Measurements from ENCODE around the gene CDC6.

CDC6 gene, protein sequence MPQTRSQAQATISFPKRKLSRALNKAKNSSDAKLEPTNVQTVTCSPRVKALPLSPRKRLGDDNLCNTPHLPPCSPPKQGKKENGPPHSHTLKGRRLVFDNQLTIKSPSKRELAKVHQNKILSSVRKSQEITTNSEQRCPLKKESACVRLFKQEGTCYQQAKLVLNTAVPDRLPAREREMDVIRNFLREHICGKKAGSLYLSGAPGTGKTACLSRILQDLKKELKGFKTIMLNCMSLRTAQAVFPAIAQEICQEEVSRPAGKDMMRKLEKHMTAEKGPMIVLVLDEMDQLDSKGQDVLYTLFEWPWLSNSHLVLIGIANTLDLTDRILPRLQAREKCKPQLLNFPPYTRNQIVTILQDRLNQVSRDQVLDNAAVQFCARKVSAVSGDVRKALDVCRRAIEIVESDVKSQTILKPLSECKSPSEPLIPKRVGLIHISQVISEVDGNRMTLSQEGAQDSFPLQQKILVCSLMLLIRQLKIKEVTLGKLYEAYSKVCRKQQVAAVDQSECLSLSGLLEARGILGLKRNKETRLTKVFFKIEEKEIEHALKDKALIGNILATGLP

DNA sequence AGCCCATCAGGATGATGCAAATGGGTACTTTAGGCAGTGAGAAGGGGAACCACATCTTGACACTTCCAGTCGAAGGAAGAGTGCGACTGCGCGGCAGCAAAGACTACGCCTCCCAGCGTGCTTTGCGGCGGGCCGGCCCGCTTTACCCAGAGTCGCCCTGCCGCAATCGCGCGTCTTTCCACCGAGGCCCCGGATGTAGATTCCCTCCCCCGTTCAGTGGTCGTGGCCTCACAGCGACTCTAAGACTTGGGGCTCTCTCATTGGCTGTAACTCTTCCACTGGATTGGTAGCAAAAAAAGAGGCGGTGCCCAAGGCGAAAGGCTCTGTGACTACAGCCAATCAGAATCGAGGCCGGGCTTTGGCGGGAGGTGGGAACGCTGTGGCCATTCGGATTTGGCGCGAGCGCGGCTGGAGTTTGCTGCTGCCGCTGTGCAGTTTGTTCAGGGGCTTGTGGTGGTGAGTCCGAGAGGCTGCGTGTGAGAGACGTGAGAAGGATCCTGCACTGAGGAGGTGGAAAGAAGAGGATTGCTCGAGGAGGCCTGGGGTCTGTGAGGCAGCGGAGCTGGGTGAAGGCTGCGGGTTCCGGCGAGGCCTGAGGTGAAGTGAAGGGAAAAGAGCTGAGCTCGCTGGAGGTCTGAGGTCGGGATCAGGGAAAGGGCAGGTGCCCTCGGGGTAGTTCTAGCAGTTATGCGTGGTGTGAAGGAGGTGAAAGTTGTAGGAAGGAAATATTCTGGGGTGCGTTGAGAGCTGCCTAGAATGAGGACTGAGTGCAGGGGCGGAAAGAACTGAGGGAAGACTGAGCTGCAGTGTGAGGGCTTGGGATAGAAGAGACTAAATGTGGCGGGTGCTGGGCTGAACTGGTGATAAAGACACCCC lies at the start of gene CDC6:
TSS of gene CDC6 (plus strand) at position 386 of the 876 bp plus-strand sequence. CDS start 1,542 bp downstream, outside the sequence.
- peak; percentile 98 for DNase-seq

DNA sequence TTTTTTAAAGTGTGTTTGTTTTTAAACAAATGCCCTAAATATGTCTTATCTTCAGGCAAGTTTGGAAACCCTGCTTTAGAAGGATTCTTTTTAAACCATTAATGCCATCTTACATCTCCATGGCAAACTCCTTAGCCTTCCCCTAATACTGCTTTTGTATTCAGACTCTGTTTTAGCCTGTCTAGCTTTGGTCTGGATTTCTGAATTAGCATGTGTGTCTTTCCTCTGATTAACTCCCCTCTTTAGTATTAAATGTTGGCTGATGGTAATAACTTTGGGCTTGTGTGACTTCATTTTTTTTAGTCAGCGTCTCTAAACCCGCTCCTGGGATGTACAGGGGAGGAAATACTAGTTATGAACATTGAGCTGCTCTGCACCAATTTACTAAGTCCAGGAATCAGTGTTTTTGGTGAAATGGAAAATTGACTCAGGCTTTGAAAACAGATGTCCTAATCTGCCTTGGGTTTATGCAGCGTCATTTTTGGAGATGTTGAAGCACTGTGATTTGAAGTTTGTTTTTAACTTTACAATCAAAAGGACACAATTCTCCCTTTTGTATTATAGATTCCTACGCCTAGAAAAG lies 46.3 kb upstream of the CDC6 start:
- no peak for DNase-seq

DNA sequence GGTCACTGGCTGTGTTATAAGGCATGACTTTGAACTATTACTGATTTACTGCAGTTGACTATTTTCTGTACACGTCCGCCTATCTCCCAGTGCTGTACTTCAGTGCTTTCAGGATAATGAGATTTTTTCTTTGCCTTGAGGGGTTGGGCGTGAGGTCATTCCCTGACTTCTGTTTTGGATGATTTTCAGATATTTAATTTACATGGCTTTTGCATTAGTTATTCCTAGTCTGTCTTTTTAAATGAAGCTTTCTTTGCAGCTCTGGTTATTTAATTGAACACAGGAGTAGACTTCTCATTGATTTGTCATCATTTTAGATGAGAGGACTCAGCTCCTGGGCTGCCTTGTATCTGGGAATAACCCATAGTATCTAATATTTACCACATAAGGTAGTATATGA lies 44.9 kb upstream of the CDC6 start:
- no peak for DNase-seq

DNA sequence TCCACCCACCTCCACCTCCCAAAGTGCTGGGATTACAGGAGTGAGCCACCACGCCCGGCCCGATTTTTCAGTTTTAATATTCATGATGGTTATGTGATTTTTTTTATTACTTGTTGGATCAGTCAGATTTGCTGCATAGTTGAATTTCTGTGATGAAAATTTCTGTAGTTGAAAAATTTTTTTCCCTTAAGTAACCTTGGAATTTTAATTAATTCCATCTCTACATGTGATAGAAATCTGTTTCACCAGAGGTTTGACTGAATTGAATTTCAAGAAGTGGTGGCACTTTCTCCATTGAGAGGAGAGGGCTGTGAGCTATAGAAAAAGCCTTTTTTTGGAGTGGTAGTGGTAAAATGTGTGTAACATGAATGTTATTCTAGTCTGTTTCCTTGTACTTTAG lies 43.9 kb upstream of the CDC6 start:
- DNase-seq = no peak

DNA sequence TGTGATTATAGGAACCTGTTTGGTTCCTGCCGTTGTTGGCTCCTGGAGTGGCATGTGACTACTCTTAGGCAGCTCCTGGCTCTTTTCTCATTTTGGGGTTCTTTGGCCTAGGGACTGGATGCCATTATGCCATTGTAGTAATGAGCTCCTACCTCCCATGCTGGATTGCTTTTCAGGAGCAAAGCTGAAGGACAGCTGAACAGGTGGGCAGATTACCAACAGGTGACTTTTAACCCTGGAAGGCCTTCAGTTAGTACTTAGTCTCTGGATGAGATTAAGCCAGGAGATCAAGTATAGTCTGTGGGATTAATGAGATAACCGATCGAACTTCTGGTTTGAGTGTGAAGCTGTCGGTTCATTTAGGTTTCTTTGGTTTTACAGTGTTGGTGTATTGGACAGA lies 43.4 kb upstream of the CDC6 start:
- no peak for DNase-seq

DNA sequence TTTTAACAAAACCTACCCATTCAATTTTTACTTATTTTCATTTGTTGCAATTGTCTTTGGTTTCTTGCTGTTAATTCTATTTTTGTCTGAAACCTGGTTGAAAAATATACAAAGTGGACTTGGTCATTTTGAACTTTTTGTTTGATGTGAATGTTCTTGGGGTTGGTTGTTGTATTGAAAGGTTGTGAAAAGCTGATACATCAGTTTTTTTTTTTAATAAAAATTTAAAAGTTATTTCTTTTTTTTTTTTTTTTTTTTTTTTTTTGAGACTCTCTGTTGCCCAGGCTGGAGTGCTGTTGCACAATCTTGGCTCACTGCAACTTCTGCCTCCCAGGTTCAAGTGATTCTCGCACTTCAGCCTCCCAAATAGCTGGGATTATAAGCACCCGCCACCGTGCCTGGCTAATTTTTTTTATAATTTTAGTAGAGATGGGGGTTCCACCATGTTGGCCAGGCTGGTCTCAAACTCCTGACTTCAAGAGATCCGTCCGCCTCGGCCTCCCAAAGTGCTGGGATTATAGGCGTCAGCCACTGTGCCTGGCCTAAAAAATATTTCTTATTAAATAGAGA lies 39.7 kb upstream of the CDC6 start:
- DNase-seq = no peak

DNA sequence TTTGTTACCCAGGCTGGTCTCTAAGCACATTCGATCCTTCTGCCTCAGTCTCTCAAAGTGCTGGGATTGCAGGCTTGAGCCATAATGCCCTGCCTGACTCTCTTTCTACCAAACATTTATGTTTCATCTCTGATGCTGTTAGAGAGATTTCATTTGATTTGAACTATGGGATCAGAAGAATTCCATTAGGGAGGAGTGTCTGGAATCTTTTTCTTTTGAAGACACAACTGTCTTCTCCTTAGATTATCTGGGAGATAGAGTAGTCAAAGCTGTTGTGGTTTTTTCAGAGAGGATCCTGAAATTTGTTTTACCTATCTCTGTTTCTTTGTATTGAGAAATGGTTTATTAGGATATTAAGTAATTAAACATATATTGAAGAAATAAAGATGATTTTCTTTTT lies 39.2 kb upstream of the CDC6 start:
- DNase-seq = no peak

DNA sequence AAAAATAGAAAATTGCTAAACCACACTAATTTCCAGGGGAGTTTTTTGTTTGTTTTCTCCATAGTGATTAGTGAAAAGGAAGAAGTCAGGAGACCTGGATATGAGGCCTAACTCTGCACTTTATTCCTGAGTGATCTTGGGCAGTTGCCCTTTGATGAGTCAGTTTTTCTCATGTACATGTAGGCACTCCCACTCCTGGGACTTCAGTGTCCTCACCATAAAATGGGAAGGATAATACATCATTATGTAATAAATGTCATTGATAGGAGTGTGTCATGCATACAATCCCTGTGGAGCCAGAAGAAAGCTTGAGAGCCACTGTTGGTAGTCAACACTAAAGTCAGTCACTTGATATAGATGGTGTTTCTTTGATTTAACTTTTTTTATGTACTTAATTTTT lies 36.1 kb upstream of the CDC6 start:
- DNase-seq = peak; percentile 3

DNA sequence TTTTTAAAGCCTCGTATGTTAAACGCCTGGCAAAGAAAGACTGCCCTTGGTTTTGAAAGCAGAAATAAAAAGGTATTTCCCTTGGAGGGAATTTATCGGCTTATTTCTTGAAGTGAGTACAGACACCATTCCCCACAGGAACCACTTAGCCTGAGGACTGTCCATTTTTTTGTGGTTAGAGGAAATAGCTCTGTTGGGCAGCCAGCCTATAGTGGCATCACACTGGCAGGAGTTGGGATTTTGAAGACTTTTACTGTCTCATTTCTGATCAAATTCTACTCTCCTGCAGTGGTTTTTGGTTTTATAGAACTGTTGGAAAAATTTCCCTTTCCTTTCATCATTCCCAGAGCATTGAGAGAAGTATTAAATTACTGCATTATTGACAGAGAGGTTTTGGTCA lies 34.1 kb upstream of the CDC6 start:
- no peak for DNase-seq

DNA sequence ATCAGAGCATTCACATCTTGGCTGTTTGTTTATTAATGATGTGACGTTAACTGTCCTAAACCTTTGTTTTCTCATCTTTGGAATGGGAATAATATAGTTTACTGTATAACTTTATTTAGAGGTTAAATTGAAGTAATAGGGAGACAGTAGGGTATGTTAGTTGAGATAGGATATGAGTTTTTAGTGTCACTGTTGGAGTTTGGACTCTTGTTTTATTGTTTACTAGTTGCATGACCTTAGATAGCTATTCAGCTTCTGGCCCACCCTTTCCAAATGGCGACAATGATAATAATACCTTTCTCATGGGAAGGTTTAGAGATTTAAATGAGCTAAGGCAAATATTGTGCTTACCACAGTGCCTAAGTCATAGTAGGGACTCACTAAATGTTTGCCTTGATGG lies 28.2 kb upstream of the CDC6 start:
- no peak for DNase-seq

DNA sequence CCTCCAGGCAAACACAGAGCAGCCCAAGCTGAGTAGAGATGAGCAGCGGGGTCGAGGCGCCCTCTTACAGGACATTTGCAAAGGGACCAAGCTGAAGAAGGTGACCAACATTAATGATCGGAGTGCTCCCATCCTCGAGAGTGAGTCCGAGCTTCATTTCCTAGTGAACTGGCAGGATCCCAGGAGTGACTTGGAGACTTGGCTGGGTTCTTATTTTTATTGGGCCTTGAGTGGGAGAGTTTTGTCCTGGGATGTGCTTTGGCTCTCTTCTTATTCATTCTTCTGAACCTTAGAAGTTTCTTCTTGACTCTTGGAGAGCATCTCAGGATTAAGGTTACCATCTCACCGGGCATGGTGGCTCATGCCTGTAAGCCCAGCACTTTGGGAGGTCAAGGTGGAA lies 27.2 kb upstream of the CDC6 start:
- no peak for DNase-seq

DNA sequence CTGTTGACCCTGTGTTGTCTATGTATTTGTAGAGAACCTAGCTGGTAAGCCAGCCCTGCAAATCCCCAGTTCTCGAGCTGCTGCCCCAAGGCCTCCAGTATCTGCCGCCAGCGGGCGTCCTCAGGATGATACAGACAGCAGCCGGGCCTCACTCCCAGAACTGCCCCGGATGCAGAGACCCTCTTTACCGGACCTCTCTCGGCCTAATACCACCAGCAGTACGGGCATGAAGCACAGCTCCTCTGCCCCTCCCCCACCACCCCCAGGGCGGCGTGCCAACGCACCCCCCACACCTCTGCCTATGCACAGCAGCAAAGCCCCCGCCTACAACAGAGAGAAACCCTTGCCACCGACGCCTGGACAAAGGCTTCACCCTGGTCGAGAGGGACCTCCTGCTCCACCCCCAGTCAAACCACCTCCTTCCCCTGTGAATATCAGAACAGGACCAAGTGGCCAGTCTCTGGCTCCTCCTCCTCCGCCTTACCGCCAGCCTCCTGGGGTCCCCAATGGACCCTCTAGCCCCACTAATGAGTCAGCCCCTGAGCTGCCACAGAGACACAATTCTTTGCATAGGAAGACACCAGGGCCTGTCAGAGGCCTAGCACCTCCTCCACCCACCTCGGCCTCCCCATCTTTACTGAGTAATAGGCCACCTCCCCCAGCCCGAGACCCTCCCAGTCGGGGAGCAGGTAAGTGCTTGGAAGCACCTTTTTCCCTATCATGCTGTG lies 23.1 kb upstream of the CDC6 start:
- DNase-seq = no peak

DNA sequence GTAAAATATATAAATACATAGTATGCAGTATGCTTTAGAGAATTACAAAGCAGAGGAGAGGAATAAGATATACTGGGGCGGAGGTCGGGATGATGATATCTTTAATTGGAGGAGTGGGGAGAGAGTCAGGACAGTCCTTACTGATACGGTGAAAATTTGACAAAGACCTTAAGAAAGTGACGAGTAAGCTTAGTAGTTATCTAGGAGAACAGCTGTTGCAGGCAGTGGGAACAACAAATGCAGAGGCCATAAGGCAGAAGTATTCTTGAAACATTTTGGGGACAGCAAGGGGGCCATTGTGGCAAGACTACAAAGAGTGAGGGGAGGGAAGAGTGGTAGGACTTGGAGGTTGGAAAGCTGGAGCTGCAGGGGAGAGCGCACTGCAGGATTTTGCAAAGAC lies 22.3 kb upstream of the CDC6 start:
- no peak for DNase-seq

DNA sequence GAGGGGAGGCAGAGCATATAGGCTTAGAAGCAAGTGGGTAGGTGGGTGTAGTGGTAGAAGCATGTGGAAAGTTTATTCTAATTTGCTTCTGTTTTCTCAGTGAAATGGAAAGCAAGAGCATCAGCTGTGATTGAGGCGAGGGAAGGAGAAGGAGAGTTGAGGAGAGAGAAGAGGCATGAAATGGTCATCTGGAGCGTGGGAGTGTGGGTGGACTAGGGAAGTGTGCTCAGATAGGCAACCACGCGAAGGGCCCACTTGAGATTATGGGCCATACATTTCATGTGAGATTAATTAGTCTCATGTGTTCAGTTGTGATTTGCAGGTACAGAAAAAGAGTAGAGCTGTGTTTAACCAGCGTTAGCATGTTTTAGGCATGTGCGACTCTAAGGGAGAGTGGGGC lies 20.8 kb upstream of the CDC6 start:
- no peak for DNase-seq

DNA sequence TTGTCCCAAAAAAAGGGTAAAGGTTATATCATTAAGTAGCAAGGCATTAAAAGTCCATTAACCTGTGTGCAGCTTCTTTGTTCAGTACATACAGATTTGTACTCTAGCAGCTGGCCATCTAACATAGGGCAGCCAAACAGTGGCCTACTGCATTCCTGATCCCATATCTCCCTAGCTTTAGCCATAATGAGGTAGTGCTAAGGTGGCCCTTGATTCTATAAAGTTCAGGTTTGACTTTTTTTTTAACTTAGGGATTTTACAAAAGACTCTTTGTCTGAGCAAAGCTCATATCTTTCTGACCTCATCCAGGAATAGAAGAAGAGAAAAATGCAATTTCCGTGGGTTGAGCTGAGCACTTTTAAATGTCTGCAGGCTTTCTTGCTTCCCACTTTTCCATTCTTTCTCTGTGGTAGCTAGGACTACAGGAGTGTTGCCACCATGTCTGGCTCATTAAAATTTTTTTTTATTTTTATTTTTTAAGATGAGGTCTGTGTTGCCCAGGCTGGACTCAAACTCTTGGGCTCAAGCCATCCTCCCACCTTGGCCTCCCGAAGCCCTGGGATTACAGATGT lies 19.5 kb upstream of the CDC6 start:
- no peak for DNase-seq

DNA sequence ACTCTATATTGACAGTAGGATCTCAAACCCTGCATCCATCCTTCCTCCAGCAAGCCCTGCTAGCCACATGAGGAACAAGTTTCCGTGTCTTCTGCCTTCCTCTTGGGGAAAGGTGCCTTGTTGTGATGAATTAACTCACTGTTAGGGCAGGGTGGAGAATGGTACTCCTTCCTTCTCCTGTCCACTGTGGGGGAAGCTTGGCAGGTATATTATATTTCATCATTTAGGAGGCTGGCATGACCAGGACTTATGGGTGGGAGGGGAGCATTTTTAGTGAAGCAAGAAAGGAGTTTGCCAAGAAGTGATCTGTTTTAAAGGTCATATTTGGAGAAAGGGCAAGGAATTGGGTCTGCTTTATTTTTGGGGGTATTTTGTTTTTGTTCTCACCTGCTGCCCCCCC lies 9.3 kb upstream of the CDC6 start:
- DNase-seq = no peak

DNA sequence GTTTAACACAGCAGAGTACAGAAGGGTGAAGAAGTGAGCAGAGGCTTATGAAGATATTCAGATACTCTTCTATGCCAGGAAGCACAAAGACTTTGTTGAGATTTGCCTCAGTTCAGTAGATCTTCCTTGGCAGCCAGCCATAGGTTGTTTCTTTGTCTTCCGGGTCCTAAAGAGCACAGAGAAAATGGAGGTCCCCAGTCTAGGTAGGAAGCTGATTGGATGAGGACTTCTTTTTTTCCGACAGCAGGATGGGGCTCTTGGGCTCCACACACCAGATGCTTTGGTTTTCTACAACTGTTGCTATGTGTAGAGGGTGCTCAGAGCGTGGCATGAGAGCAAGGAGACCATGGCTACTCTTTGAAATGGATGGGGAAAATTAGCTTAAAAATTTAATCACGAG lies 8.3 kb upstream of the CDC6 start:
- DNase-seq = no peak

DNA sequence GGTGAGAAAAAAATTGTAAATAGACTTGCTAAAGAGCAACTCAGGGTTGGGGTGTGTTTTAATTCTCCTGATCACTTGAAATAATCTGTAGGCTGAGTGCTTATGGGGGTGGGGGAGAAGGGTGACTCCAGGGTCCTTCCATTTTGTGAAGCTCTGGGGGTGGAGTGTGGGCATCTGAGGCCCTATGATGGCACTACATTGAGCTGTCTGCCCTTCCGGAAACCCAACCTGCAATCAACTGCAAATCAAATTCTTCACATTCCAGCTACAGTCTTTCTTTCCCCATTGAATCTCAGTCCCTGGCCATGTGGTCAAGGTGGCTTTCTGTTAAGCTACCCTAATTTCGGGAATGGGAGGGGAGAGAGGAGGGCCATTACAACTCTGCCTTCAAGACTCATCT lies 6.0 kb upstream of the CDC6 start:
- no peak for DNase-seq

DNA sequence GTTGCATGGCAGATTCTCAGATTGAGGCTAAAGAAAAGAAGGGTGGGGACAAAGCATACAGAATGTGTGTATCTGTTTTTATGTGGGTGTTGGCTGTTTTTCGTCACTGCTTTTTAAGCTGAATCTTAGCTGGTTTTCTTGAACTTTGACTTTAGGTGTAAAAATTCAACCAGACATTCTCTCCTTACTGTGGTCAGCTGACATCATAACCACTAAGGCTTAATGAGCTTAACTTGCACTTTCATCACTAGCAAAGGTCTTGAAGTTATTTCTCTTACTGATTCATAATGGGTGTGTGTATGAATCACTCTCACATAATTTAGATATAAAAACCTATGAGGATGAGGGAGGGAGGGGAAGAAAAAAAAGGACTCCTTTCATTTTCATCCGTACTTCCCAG lies 4.0 kb upstream of the CDC6 start:
- DNase-seq = peak; percentile 39

DNA sequence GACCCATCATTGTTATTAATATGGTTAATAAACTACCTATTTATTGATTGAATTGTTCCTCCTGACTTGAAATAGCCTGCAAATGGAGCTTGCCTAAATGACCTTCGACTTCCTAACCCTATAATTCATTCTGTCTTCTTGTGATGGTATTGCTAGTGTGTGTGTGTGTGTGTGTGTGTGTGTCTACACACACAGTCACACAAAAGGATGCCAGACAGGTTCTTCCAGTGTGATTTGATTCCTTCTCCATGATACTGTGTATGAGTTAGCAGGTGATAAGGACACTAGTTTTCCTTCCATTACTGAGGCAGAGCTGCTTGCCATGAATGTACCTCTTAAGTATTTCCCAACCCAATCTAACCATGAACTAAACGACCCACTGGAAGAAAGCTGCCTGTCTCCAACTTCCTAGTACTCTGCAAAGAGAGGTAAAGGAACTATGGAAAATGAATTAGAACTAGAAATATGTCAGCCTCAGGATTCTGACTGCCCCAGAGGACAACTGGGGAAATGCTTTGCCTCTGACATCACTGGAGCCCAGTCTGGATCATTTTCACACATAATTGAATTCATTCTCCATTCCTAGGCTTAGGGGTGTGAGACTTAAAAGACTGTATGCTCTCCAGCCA lies 3.5 kb upstream of the CDC6 start:
- DNase-seq = peak; percentile 22

DNA sequence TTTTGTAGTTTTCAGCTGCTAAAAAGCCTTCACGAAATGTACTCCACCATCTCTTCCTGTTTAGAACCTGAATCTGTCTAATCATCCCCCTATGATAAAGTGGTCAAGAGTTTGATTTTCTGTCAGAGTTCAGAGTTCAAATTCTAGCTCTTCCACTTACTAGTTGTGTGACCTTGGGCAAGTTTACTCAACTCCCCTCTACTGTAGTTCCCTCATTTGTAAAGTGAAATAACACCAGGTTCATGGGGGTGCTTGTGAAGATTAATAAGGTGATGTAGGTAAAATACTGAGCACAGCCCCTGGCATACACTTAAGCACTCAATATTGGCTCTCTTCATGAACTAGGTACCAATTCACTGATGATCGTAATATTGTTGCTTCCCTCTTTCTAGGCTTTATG lies 1.2 kb upstream of the CDC6 start:
- no peak for DNase-seq

DNA sequence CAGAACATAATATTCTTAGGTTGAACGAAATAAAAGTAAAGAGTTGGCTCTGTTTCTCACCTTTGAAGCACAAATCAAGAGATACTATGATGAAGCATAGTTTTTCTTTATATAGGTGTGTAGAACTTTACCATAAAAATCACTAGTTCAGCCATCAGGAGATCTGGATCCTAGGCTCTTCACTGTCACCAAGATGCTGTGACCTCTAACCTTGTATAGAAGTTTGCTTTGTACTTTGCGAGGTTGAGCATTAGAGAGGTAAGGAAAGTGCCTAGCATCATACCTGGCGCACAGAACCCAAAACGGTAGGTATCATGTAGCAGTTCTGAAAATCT lies 553 bp upstream of the CDC6 start:
- DNase-seq = no peak

All from amniotic stem cell (primary cell).